ENCODE data around the gene SH2B3. TPM values are rescaled to one million over a fixed set of nuclear protein-coding genes. Genes with fewer than 3 reads are reported as not detected.

SH2B3 gene
- total and polyA plus RNA-seq, 9 of the 15 experiments (the other 6 are each of a cell fraction or from before 2014, with no cell fraction given), result 10.8 to 75.3 (median 37.4) TPM

DNA sequence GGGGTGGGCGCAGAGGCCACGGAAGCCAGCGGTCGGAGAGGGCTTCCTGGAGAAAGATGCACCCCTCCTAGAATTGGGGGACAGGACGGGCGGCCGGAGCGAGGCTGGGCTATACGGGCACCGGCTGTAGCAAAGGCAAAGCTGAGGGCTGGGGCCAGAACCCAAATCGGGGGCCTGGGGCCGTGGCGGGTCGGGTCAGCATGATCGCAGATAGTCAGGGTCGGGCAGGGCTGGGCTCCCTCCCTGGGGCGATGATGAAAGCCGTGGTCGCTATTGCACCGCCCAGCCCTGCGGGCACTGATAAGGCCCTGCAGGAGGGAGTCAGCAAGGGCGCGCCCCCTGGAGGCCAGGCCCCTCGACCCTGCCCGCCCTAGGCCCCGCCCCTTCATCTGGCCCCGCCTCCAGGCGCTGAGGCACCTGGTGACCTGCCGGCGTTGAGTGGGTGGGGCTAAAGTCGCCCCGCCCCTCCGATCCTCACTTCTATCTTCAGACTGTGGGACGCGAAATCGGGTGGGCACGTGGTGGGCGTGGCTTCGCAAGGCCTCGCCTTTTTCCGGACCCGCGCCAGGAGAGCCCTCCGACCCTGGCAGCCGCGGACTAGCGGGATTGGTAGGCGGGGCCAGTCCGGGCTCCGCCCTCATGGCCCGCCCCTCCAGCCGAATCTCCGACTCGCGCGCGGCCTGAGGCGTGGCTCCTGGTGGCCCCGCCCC, 419 bp upstream of the SH2B3 start (continued):
- TF ChIP-seq NONO (IDR thresholded peaks at IDR 0.05; ENCODE audit: low read depth in 2 of 2, low read length in 1 of 2), result peak in 1 of 2 experiments; percentile 89; a peak in 2 of 4 replicates
- peak; percentile 79 for TF ChIP-seq NEUROD1 (IDR thresholded peaks at IDR 0.05; ENCODE audit: borderline replicate concordance, low read depth, low read length, partially characterized antibody)
- TF ChIP-seq AFF1 (IDR thresholded peaks at IDR 0.05; ENCODE audit: low read depth in 1 of 2, partially characterized antibody in 2 of 2), result peak in 1 of 2 experiments; percentile 60
- TF ChIP-seq MYC (IDR thresholded peaks at IDR 0.05; ENCODE audit: low read depth, low read length), result peak; percentile 91
- TF ChIP-seq MYC (CRISPR knock-in tag; IDR thresholded peaks at IDR 0.05; ENCODE audit: borderline replicate concordance, low read depth), result 0 out of 2 replicates have a peak, but pooled peaks have one; percentile 59
- TF ChIP-seq ZBTB2 (IDR thresholded peaks at IDR 0.05), result no peak
- peak; percentile 46 for TF ChIP-seq DMBX1 (CRISPR knock-in tag; IDR thresholded peaks at IDR 0.05; ENCODE audit: borderline replicate concordance)
- peak; percentile 79 for TF ChIP-seq CTBP1 (IDR thresholded peaks at IDR 0.05; ENCODE audit: borderline replicate concordance)
- TF ChIP-seq SRSF3 (IDR thresholded peaks at IDR 0.05; ENCODE audit: insufficient read depth, low read length), result peak; percentile 98; the same call in 1 of the 2 replicates
- TF ChIP-seq ZNF316 (IDR thresholded peaks at IDR 0.05), result no peak
- no peak for TF ChIP-seq FOXA1 (IDR thresholded peaks at IDR 0.05; ENCODE audit: borderline replicate concordance)
- 0 out of 2 replicates have a peak, but pooled peaks have one; percentile 34 for TF ChIP-seq ILF3 (IDR thresholded peaks at IDR 0.05; ENCODE audit: borderline replicate concordance)
- TF ChIP-seq SMAD3 (CRISPR knock-in tag; conservative IDR thresholded peaks at IDR 0.05), result peak; percentile 11; the same call in 1 of the 2 replicates
- TF ChIP-seq ZBTB7A (IDR thresholded peaks at IDR 0.05; ENCODE audit: borderline replicate concordance, control insufficient read depth, low read depth, low read length), result peak; percentile 97
- peak; percentile 24; the same call in 1 of the 2 replicates for TF ChIP-seq ATF1 (CRISPR knock-in tag; IDR thresholded peaks at IDR 0.05)
- TF ChIP-seq ATF1 (tag; IDR thresholded peaks at IDR 0.05), result peak; percentile 75
- TF ChIP-seq, protein P1, sequence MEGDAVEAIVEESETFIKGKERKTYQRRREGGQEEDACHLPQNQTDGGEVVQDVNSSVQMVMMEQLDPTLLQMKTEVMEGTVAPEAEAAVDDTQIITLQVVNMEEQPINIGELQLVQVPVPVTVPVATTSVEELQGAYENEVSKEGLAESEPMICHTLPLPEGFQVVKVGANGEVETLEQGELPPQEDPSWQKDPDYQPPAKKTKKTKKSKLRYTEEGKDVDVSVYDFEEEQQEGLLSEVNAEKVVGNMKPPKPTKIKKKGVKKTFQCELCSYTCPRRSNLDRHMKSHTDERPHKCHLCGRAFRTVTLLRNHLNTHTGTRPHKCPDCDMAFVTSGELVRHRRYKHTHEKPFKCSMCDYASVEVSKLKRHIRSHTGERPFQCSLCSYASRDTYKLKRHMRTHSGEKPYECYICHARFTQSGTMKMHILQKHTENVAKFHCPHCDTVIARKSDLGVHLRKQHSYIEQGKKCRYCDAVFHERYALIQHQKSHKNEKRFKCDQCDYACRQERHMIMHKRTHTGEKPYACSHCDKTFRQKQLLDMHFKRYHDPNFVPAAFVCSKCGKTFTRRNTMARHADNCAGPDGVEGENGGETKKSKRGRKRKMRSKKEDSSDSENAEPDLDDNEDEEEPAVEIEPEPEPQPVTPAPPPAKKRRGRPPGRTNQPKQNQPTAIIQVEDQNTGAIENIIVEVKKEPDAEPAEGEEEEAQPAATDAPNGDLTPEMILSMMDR (IDR thresholded peaks at IDR 0.05 in 2 of 3, conservative IDR thresholded peaks at IDR 0.05 in 1 of 3; ENCODE audit: insufficient read depth in 2 of 3, low read depth in 1 of 3, low read length in 3 of 3), result peak; percentile 75 to 76 (median 75)
- TF ChIP-seq CXXC5 (CRISPR knock-in tag; IDR thresholded peaks at IDR 0.05), result peak; percentile 83
- TF ChIP-seq ZNF165 (CRISPR knock-in tag; IDR thresholded peaks at IDR 0.05; ENCODE audit: borderline replicate concordance), result 0 out of 2 replicates have a peak, but pooled peaks have one; percentile 11
